GM23248 (cell line): ENCODE data around the gene EVL.

Experiments used
- EZH2 ChIP-seq: fragments of 200-600 bp; sonication (generic); IDR thresholded peaks from 2 replicates; pipeline ENCODE4 v1.6.1; 2018; ENCODE audit warnings: antibody characterized with exemption, mild to moderate bottlenecking; ENCODE audit not compliant: insufficient read depth, poor library complexity, severe bottlenecking
- EZH2phosphoT487 ChIP-seq: fragments of 200-600 bp; sonication (generic); IDR thresholded peaks from 2 replicates; pipeline ENCODE4 v1.6.1; 2018; ENCODE audit warnings: antibody characterized with exemption, moderate library complexity, mild to moderate bottlenecking, low read depth; ENCODE audit not compliant: insufficient read depth

DNA sequence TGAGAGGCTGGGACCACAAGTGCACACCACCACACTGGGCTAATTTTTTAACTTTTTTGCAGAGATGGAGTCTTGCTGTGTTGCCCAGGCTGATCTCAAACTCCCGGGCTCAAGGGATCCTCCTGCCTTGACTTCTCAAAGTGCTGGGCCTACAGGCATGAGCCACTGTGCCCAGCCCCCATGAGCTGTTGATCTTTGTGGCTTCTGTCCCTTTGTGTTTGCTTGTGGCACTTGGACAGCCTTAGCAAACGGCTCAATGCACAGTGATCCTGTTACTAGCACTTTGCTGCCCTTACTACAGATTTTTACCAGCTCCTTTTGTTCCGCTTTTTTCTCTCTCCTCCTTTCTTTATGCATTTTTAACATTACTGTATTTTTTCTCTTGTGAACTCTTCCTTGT is 25.3 kb upstream of the EVL start:
- TF ChIP-seq EZH2 (no peak), EZH2phosphoT487 (no peak)
